BLaER1 treated with 17β-estradiol and CSF1 and Interleukin-3, amounts not matched to agents 10 nM and 100 nM (cell line): ENCODE measurements around the gene RASSF5.

Experiments used
- H3K27ac ChIP-seq, 11 experiments: shearing (Covaris generic); formaldehyde crosslinking; 2 replicates each; pipeline ENCODE4 v1.8.1; 2022
- H3K27me3 ChIP-seq, 11 experiments: shearing (Covaris generic); formaldehyde crosslinking; 2 replicates each; pipeline ENCODE4 v1.8.1; 2022
- H3K36me3 ChIP-seq, 11 experiments: shearing (Covaris generic); formaldehyde crosslinking; 2 replicates each; pipeline ENCODE4 v1.8.1; 2022
- H3K4me1 ChIP-seq, 10 experiments: shearing (Covaris generic); formaldehyde crosslinking; 2 replicates each; pipeline ENCODE4 v1.8.1; 2022
- H3K4me2 ChIP-seq, 11 experiments: shearing (Covaris generic); formaldehyde crosslinking; 2 replicates each; pipeline ENCODE4 v1.8.1; 2022
- H3K4me3 ChIP-seq, 10 experiments: shearing (Covaris generic); formaldehyde crosslinking; 2 replicates each; pipeline ENCODE4 v1.8.1; 2022
- H3K9ac ChIP-seq, 11 experiments: shearing (Covaris generic); formaldehyde crosslinking; 2 replicates each; pipeline ENCODE4 v1.8.1; 2022
- H3K9me3 ChIP-seq, 11 experiments: shearing (Covaris generic); formaldehyde crosslinking; replicated peaks in 1 of 11; 2 replicates each; pipeline ENCODE4 v1.8.1; 2022
- H4K20me1 ChIP-seq, 11 experiments: shearing (Covaris generic); formaldehyde crosslinking; 2 replicates each; pipeline ENCODE4 v1.8.1; 2022
- Cebpa-rat ChIP-seq, 11 experiments: shearing (Covaris generic); IDR thresholded peaks; 2 replicates each; pipeline ENCODE4 v1.8.1; 2022

RASSF5 gene

DNA sequence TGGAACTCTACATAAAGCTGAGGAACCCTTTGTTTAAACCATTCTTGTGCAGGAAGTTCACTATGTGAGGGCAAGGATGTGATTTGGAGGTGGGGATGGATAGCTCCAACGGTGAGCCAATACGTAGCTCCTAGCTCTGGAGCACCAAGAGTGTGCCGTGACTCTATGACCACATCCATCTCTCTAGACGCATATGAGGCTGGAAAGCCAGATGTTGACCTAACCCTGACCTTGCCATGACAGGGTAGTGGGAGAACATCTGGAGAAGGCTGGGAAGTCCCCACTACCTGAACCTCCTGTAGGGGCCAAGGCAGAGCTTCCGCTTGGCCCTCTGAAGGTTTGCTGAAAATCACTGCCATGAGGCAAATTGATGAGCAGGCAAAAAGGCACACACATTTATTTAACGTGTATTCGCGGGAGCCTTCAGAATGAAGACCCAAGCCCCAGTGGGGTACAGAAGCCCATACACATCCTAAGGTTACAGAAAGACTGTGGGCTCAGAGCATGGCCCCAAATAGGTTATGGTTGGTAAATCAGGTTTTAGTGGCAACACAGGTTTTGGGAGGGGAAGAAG is 61.5 kb downstream of the RASSF5 start:
- peaks cover 0 to 78% (median 48%) of the 10 kb centered on the region in 11 experiments; a peak in 15 of 22 replicates for H4K20me1 ChIP-seq
- H3K36me3 ChIP-seq: peaks cover 76 to 100% (median 88%) of the 10 kb centered on the region in 11 experiments
- peaks cover 98 to 100% (median 100%) of the 10 kb centered on the region in 10 experiments for H3K4me1 ChIP-seq
- no peak overlapping the region for H3K4me3 ChIP-seq
- H3K4me2 ChIP-seq: peak overlapping the region; percentile 92 to 100 (median 99)
- peak overlapping the region in 9 of 11 experiments; percentile 2 to 98 (median 91); a peak in 12 of 22 replicates for H3K27ac ChIP-seq
- no peaks in the 10 kb centered on the region for H3K9me3 ChIP-seq
- no peak for TF ChIP-seq Cebpa-rat (IDR thresholded peaks at IDR 0.05)
- H3K27me3 ChIP-seq: no peaks in the 10 kb centered on the region
- no peak overlapping the region for H3K9ac ChIP-seq

DNA sequence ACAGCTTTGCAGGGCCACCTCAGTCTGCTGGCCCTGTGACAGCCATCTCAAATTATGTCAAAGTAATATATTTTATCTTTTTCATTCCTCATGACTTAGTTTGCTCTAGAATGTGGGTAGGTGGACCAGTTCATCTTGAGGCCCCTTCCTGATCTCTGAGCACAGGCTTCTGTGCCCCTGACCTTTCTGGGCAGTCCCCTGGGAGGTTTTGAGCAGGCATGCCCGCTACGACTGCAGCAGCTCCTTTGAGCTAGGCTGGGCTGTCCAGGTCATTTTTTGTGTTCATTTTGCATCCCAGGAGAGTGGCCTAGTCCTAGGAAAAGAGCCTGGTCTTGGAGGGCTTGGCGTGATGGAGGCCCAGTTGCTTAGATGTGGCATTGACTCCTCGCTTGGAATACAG is 62.2 kb downstream of the RASSF5 start:
- Histone ChIP-seq H3K36me3 (peaks cover 69 to 100% (median 87%) of the 10 kb centered on the region in 11 experiments), H3K9me3 (no peaks in the 10 kb centered on the region), H3K27me3 (no peaks in the 10 kb centered on the region), H3K27ac (peak overlapping the region in 7 of 11 experiments; percentile 5 to 96 (median 58); a peak in 9 of 22 replicates), H4K20me1 (peaks cover 0 to 71% (median 42%) of the 10 kb centered on the region in 11 experiments; a peak in 15 of 22 replicates), H3K4me3 (no peak overlapping the region), H3K4me1 (peaks cover 98 to 100% (median 100%) of the 10 kb centered on the region in 10 experiments), H3K9ac (no peak overlapping the region), H3K4me2 (peak overlapping the region; percentile 58 to 100 (median 99))
- TF ChIP-seq Cebpa-rat (IDR thresholded peaks at IDR 0.05): no peak

DNA sequence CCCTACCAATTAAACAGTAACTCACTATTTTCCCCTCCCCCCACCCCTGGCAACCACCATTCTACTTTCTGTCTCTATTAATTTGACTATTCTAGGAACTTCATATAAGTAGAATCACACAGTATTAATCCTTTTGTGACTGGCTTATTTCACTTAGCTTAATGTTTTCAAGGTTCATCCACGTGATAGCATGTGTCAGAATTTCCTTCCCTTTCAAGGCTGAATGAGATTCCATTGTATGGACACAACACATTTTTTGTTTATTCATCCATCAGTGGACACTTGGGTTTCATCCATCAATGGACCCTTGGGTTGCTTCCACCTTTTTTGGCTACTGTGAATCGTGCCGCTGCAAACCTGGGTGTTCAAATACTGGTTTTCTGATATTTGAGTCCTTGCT is 63.2 kb downstream of the RASSF5 start:
- Histone ChIP-seq H3K36me3 (peaks cover 60 to 91% (median 79%) of the 10 kb centered on the region in 11 experiments), H3K27me3 (no peaks in the 10 kb centered on the region), H4K20me1 (peaks cover 0 to 61% (median 32%) of the 10 kb centered on the region in 11 experiments; a peak in 15 of 22 replicates), H3K4me2 (peak overlapping the region; percentile 56 to 99 (median 98); a peak in 16 of 22 replicates), H3K4me1 (peaks cover 96 to 100% (median 100%) of the 10 kb centered on the region in 10 experiments), H3K9me3 (no peaks in the 10 kb centered on the region), H3K9ac (no peak overlapping the region), H3K4me3 (no peak overlapping the region), H3K27ac (peak overlapping the region in 8 of 11 experiments; percentile 8 to 95 (median 17); a peak in 8 of 22 replicates)
- no peak for TF ChIP-seq Cebpa-rat (IDR thresholded peaks at IDR 0.05)

DNA sequence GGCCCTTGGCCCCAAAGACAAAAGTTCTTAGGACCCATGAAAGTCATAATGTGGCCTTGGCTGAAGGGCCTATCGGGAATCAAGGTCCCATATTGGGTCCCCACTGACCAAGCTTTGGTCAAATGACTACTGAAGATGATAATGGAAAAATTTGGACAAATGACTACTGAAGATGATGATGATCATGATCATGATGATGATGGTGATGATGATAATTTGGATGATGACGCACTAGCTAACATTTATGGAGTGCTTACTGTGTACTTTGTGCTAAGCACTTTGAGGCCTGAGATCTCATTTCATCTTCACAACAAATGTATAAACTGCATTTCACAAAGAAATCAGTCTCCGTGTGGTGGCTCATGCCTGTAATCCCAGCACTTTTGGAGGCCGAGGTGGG is 65.5 kb downstream of the RASSF5 start:
- Histone ChIP-seq H3K27ac (peak overlapping the region; percentile 23 to 97 (median 95); a peak in 21 of 22 replicates), H4K20me1 (peaks cover 0 to 38% (median 17%) of the 10 kb centered on the region in 11 experiments; a peak in 12 of 22 replicates)

DNA sequence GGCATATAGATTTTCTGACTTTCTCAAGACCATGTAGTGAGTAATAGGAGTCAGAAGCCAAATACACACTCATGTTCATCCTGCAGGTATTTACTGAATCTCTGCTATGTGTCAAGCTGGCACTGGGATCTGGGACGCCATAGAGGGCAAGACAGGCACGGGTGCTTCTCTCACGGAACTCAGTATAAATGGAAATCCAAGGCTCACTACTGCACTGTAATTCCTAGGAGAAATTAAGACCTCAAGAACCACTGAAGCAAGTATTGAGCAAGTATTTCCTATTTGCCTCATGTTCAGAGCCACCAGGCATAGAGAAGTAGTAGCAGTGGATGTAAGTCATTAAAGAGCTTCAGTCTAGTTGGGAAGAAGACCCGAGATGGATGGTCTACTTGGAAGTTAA is 66.0 kb downstream of the RASSF5 start:
- H3K9ac ChIP-seq: peak overlapping the region in 8 of 11 experiments; percentile 73 to 82 (median 79); a peak in 12 of 22 replicates
- peak overlapping the region; percentile 87 to 99 (median 96) for H3K4me2 ChIP-seq
- H3K27ac ChIP-seq: peak overlapping the region; percentile 82 to 97 (median 95); a peak in 21 of 22 replicates
- peak overlapping the region in 1 of 10 experiments; percentile 38; a peak in 2 of 20 replicates for H3K4me3 ChIP-seq
- H4K20me1 ChIP-seq: peaks cover 0 to 33% (median 13%) of the 10 kb centered on the region in 11 experiments; a peak in 11 of 22 replicates
- H3K4me1 ChIP-seq: peaks cover 96 to 100% (median 100%) of the 10 kb centered on the region in 10 experiments
- no peaks in the 10 kb centered on the region for H3K9me3 ChIP-seq
- no peaks in the 10 kb centered on the region for H3K27me3 ChIP-seq
- H3K36me3 ChIP-seq: peaks cover 39 to 79% (median 60%) of the 10 kb centered on the region in 11 experiments
- TF ChIP-seq Cebpa-rat (IDR thresholded peaks at IDR 0.05): peak in 8 of 11 experiments; percentile 9 to 50 (median 44); a peak in 6 of 22 replicates

More for the DNA sequence above, 65.5 kb downstream of the RASSF5 start:
- Histone ChIP-seq H3K9me3 (no peaks in the 10 kb centered on the region), H3K9ac (peak overlapping the region in 5 of 11 experiments; percentile 31 to 81 (median 78); a peak in 6 of 22 replicates), H3K4me3 (0 out of 20 replicates have a peak overlapping the region, but pooled peaks of 1 of the 10 experiments have one; percentile 38), H3K36me3 (peaks cover 44 to 84% (median 64%) of the 10 kb centered on the region in 11 experiments), H3K27me3 (no peaks in the 10 kb centered on the region), H3K4me1 (peaks cover 96 to 100% (median 100%) of the 10 kb centered on the region in 10 experiments), H3K4me2 (peak overlapping the region; percentile 87 to 99 (median 96); a peak in 21 of 22 replicates)
- TF ChIP-seq Cebpa-rat (IDR thresholded peaks at IDR 0.05): no peak

DNA sequence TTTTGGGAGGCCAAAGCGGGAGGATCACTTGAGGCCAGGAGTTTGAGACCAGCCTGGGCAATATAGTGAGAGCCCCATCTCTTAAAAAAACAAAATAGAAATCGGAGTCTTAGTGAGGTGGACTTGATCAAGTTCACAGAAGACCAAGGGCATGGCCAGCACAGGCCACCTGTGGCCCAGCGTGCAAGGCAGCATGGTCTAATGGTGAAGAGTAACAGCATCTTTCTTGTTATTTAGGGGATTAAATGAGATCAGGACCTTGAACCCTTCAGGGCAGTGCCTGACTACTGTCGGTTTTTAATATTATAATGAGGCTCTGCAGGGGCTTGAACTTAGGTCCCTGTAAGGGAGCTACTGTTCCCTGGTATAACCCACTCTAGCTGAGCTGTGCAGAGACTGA is 66.4 kb downstream of the RASSF5 start:
- Histone ChIP-seq H3K36me3 (peaks cover 35 to 76% (median 55%) of the 10 kb centered on the region in 11 experiments), H4K20me1 (peaks cover 0 to 29% (median 9%) of the 10 kb centered on the region in 11 experiments; a peak in 11 of 22 replicates), H3K4me2 (peak overlapping the region; percentile 87 to 99 (median 96)), H3K27me3 (no peaks in the 10 kb centered on the region), H3K4me3 (peak overlapping the region in 1 of 10 experiments; percentile 38; a peak in 3 of 20 replicates), H3K9me3 (no peaks in the 10 kb centered on the region), H3K9ac (peak overlapping the region in 10 of 11 experiments; percentile 3 to 82 (median 78); a peak in 14 of 22 replicates), H3K4me1 (peaks cover 96 to 100% (median 100%) of the 10 kb centered on the region in 10 experiments), H3K27ac (peak overlapping the region; percentile 82 to 97 (median 95); a peak in 21 of 22 replicates)
- no peak for TF ChIP-seq Cebpa-rat (IDR thresholded peaks at IDR 0.05)

DNA sequence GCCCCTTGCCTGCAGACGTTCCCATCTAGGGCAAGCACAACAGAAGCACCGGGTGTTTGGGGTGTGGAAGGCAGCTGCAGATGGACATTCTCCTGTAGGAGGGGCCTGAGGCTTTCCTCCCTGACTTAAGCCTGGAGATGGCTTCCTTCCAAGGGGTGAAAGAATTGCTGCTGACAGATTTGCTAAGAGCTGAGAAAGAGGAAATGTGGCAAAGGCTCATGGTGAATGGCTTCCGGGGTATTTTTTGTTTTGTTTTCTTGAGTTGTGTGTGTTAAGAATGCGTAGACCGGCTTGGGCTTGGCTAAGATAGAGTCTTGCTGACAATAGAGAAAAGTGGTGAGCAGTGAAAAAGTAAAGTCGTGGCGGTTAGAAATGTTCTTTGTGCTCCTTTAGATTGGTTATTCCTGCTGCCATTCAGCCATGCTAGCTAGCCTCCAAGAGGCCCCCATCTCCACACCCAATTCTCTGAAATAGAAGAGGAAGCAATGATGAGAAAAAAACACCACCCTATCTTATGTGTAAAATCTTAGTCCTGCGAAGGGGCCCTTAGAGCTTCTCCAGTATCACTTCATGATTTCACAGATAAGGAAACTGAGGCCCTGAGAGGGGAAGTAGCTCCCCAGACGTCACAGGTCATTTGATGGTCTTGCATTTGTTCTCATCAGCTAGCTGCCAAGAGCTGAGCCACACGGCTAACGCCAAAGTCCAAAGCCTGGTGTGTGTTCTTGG is 68.0 kb downstream of the RASSF5 start:
- peak in 8 of 11 experiments; percentile 59 to 91 (median 73); a peak in 17 of 22 replicates for TF ChIP-seq Cebpa-rat (IDR thresholded peaks at IDR 0.05)
- no peaks in the 10 kb centered on the region for H3K27me3 ChIP-seq
- peak overlapping the region; percentile 87 to 99 (median 96) for H3K4me2 ChIP-seq
- H4K20me1 ChIP-seq: peaks cover 0 to 17% (median 0%) of the 10 kb centered on the region in 11 experiments; a peak in 3 of 22 replicates
- H3K36me3 ChIP-seq: peaks cover 24 to 66% (median 39%) of the 10 kb centered on the region in 11 experiments; a peak in 21 of 22 replicates
- H3K4me3 ChIP-seq: peak overlapping the region in 6 of 10 experiments; percentile 8 to 45 (median 28); a peak in 11 of 20 replicates
- peak overlapping the region; percentile 82 to 97 (median 95) for H3K27ac ChIP-seq
- no peaks in the 10 kb centered on the region for H3K9me3 ChIP-seq
- peak overlapping the region; percentile 73 to 84 (median 79) for H3K9ac ChIP-seq
- H3K4me1 ChIP-seq: peaks cover 94 to 100% (median 99%) of the 10 kb centered on the region in 10 experiments
